Neural crest cell (in vitro differentiated cells): ENCODE measurements around the gene CHFR. TPM values are rescaled to one million over a fixed set of nuclear protein-coding genes. Genes with fewer than 3 reads are reported as not detected.
A peak's percentile ranks its signal among the peaks of the same experiment; 100 is the strongest.
"Not testable (repeated sequence)": the region's sequence is repeated elsewhere in the genome, so short reads cannot be mapped to it uniquely, and the experiment has no call there.

ENCODE experiments used
- DNase-seq: peaks from one replicate; pipeline ENCODE4 v3.0.0; 2021; ENCODE audit warnings: low read depth, mixed read lengths, low spot score
- H3K27ac Mint-ChIP-seq: one replicate; pipeline ENCODE4 v1.8.0; 2021; ENCODE audit warnings: mild to moderate bottlenecking, mixed read lengths; ENCODE audit not compliant: unreplicated experiment
- H3K27me3 Mint-ChIP-seq: 2 replicates; pipeline ENCODE4 v1.8.0; 2021; ENCODE audit warnings: low read depth, mild to moderate bottlenecking, mixed read lengths
- H3K36me3 Mint-ChIP-seq: 2 replicates; pipeline ENCODE4 v1.8.0; 2021; ENCODE audit warnings: low read depth, mild to moderate bottlenecking, mixed read lengths
- H3K4me1 Mint-ChIP-seq: 2 replicates; pipeline ENCODE4 v1.8.0; 2021; ENCODE audit warnings: mixed read lengths
- H3K4me3 Mint-ChIP-seq: one replicate; pipeline ENCODE4 v1.8.0; 2021; ENCODE audit warnings: mild to moderate bottlenecking, mixed read lengths
- H3K9me3 Mint-ChIP-seq: 2 replicates; pipeline ENCODE4 v1.8.0; 2021; ENCODE audit warnings: mixed read lengths
- total RNA-seq: library from RNA; stranded (reverse); gene quantifications from 2 replicates; pipeline ENCODE4 v1.2.1, GENCODE V29; 2021
- TF ChIP-seq, protein P1 (sequence below): fragments of 200-600 bp; sonication (generic); conservative IDR thresholded peaks from 2 replicates; pipeline ENCODE4 v1.5.0; 2021; ENCODE audit warnings: antibody characterized with exemption, mild to moderate bottlenecking

Gene CHFR
- total RNA-seq, 1 donor from 2014 or later: 39.9 TPM

DNA sequence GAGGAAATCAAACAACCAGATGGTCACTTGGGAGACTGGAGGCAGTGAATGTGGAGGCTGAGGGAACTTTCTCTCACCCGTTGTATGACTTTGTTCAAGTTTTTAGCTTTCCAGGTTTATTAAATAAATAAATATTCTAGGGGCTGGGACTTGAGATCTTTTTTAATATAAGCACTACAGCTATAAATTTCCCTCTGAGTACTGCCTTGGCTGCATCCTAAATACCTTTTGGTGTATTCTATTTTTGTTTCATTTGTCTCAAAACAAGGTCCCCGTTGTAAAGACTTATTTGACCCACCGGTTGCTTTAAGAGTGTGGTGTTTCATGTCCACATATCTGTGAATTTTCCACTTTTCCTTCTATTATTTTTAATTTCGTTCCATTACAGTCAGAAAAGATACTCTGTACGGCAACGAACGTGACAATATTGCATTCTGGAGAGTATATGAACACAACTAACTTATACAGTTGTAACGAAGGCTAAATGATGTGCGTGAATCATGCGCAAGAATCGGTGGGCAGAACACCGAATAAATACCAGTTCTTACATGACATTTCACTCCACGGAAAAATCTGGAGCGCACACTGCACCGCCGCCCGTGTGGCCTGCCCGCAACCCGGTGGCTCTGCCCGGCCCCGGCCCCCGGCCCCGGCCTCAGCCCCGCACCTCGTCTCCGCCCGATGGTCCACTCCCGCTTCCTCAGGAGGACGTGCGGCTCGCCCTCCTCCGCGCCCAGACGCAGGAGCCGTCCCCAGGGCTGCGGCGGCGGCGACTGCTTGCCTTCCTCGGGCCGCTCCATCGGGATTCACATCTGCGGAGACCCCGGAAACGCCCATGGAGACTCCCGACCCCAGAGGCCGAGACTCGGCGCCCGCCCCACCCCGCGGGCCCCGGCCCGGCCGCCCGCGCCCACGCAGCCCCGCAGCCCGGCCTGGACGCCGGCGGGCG lies 602 bp downstream of the CHFR start:
- H3K9me3 Mint-ChIP-seq: peaks cover 9% of the 10 kb centered on the region
- no peak overlapping the region for H3K27ac Mint-ChIP-seq
- H3K27me3 Mint-ChIP-seq: peaks cover 36% of the 10 kb centered on the region
- peaks cover 46% of the 10 kb centered on the region for H3K36me3 Mint-ChIP-seq
- H3K4me3 Mint-ChIP-seq: peak overlapping the region; percentile 98
- H3K4me1 Mint-ChIP-seq: peaks cover 17% of the 10 kb centered on the region
- no peak for DNase-seq
- TF ChIP-seq, protein P1, sequence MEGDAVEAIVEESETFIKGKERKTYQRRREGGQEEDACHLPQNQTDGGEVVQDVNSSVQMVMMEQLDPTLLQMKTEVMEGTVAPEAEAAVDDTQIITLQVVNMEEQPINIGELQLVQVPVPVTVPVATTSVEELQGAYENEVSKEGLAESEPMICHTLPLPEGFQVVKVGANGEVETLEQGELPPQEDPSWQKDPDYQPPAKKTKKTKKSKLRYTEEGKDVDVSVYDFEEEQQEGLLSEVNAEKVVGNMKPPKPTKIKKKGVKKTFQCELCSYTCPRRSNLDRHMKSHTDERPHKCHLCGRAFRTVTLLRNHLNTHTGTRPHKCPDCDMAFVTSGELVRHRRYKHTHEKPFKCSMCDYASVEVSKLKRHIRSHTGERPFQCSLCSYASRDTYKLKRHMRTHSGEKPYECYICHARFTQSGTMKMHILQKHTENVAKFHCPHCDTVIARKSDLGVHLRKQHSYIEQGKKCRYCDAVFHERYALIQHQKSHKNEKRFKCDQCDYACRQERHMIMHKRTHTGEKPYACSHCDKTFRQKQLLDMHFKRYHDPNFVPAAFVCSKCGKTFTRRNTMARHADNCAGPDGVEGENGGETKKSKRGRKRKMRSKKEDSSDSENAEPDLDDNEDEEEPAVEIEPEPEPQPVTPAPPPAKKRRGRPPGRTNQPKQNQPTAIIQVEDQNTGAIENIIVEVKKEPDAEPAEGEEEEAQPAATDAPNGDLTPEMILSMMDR: no peak

DNA sequence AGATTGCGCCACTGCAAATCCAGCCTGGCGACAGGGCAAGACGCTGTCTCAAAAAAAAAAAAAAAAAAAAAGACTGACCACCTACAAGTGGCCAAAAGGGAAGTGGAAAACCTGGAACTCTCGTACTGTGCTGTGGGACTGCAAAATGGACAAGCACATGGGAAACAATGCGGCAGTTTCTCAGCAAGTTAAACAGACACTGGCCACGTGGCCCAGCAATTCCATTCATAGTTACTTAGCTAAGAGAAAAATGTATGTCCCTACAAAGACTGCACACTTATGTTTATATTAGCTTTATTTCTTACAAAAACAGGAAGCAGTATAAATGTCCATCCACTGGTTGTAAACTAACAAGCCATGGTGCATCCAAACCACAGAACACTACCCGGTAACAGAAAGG lies 5.6 kb downstream of the CHFR start:
- Mint-ChIP-seq H3K4me1 (peaks cover 9% of the 10 kb centered on the region), H3K27ac (peak overlapping the region; percentile 40), H3K36me3 (peaks cover 22% of the 10 kb centered on the region), H3K27me3 (no peaks in the 10 kb centered on the region), H3K9me3 (peaks cover 3% of the 10 kb centered on the region), H3K4me3 (peak overlapping the region; percentile 59)
- TF ChIP-seq, protein P1: no peak
- DNase-seq: no peak

DNA sequence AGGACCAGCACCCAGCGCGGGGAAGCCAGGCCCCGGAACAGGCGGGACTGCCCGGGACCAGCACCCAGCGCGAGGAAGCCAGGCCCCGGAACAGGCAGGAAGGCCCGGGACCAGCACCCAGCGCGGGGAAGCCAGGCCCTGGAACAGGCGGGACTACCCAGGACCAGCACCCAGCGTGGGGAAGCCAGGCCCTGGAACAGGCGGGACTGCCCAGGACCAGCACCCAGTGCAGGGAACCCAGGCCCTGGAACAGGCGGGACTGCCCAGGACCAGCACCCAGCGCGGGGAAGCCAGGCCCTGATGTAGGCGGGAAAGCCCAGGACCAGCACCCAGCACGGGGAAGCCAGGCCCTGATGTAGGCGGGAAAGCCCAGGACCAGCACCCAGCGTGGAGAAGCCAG lies 12.8 kb downstream of the CHFR start:
- not testable (repeated sequence) for H3K27me3 Mint-ChIP-seq, DNase-seq, H3K9me3 Mint-ChIP-seq, H3K4me3 Mint-ChIP-seq, H3K4me1 Mint-ChIP-seq, H3K27ac Mint-ChIP-seq
- H3K36me3 Mint-ChIP-seq: peaks cover 11% of the 10 kb centered on the region

DNA sequence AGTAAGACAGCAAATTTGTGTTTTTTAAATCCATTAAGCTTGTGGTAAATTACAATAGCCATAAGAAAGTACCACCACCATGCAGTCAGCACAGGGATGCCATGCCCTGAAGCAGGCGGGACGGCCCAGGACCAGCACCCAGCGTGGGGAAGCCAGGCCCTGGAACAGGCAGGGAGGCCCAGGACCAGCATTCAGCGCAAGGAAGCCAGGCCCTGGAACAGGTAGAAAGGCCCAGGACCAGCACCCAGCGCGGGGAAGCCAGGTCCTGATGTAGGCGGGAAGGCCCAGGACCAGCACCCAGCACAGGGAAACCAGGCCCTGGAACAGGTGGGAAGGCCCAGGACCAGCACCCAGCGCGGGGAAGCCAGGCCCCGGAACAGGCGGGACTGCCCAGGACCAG lies 13.2 kb downstream of the CHFR start:
- H3K36me3 Mint-ChIP-seq: peaks cover 11% of the 10 kb centered on the region
- no peaks in the 10 kb centered on the region for H3K27me3 Mint-ChIP-seq
- no peaks in the 10 kb centered on the region for H3K9me3 Mint-ChIP-seq
- TF ChIP-seq, protein P1: no peak
- DNase-seq: no peak
- no peak overlapping the region for H3K4me3 Mint-ChIP-seq
- no peaks in the 10 kb centered on the region for H3K4me1 Mint-ChIP-seq
- H3K27ac Mint-ChIP-seq: no peak overlapping the region

DNA sequence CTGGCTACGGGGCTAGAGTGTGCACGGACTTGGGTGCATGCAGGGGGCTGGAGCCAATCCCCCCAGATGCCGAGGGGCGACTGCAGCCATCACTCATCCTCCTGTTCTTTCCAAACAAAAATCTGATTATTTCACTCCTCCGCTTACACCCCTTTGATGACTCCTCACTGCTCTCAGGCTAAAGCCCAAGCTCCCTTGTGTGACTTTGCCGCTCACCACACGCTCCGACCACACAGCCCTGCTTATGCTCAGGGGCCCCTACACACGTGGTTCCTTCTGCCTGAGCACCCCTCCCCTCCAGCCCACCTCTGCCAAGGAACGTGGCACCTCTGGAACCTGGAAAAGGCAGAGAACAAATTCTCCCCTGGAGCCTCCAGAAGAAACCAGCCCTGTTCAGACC lies 13.7 kb downstream of the CHFR start:
- Mint-ChIP-seq H3K4me1 (no peaks in the 10 kb centered on the region), H3K27me3 (no peaks in the 10 kb centered on the region), H3K4me3 (no peak overlapping the region), H3K36me3 (peaks cover 11% of the 10 kb centered on the region), H3K27ac (peak overlapping the region; percentile 19), H3K9me3 (no peaks in the 10 kb centered on the region)
- DNase-seq: no peak
- TF ChIP-seq, protein P1: no peak

DNA sequence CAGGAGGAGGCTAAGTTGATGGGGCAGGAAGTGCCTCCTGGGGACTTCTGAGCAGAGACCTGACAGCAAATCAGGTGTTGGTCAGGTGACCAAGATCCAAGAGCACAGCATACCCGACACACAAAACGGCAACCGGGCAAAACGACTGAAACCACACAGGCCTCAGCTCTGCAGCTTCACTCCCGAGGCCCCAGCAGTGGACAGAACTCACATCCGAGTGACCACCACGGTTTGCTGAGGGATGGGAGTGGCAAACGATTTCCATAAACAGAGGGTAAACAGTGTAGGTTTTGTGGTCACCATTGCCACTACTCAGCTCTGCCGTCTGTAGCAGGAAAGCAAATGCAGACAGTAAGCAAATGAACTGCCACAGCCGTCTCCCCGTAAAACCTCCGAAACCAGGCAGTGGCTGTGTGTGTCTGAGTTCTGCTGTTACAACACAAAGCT lies 14.4 kb downstream of the CHFR start:
- H3K27ac Mint-ChIP-seq: no peak overlapping the region
- H3K36me3 Mint-ChIP-seq: peaks cover 11% of the 10 kb centered on the region
- H3K4me1 Mint-ChIP-seq: no peaks in the 10 kb centered on the region

More for the DNA sequence above, 14.4 kb downstream of the CHFR start:
- TF ChIP-seq, protein P1: no peak
- no peak overlapping the region for H3K4me3 Mint-ChIP-seq
- H3K9me3 Mint-ChIP-seq: no peaks in the 10 kb centered on the region
- no peaks in the 10 kb centered on the region for H3K27me3 Mint-ChIP-seq
- DNase-seq: no peak
